HEK293 (cell line): Measurements from ENCODE around the gene WNT2.

Source experiments
- CTCF ChIA-PET: fragments of 350-600 bp; formaldehyde crosslinking; extraction: SDS; loops from one replicate; lab custom pipeline; 2021; ENCODE audit warnings: antibody characterized with exemption; lab: Yijun Ruan, JAX
- POLR2A ChIA-PET: fragments of 300-600 bp; formaldehyde crosslinking; extraction: SDS; loops from one replicate; lab custom pipeline; 2020; ENCODE audit warnings: antibody characterized with exemption, inconsistent platforms; lab: Yijun Ruan, JAX
- H3K27ac ChIP-seq: fragments of 200-500 bp; sonication (Bioruptor generic); 2 replicates; pipeline ENCODE4 v1.5.1; 2014; ENCODE audit warnings: low read depth, low read length, control low read depth, inconsistent platforms; ENCODE audit errors: extremely low read depth
- H3K36me3 ChIP-seq, 2 experiments: fragments of 200-500 bp in 1 of 2; sonication (Bioruptor generic) in 1 of 2; 1 replicate in 1 of 2; 2 replicates in 1 of 2; pipeline ENCODE4 v1.5.1; 2014 to 2017; ENCODE audit warnings: inconsistent platforms in 2 of 2, low read length in 2 of 2; ENCODE audit not compliant: control insufficient read depth in 2 of 2, insufficient read depth in 1 of 2
- H3K4me1 ChIP-seq: fragments of 200-500 bp; sonication (Bioruptor generic); 2 replicates; pipeline ENCODE4 v1.5.1; 2014; ENCODE audit warnings: mild to moderate bottlenecking, low read length, inconsistent platforms; ENCODE audit not compliant: control insufficient read depth, insufficient read depth
- H3K4me3 ChIP-seq: 2 replicates; pipeline ENCODE4 v1.5.1; 2011; ENCODE audit warnings: low read depth, mild to moderate bottlenecking, control low read depth, low read length, moderate library complexity
- H3K9me3 ChIP-seq: fragments of 200-500 bp; sonication (Bioruptor generic); 2 replicates; pipeline ENCODE4 v1.5.1; 2014; ENCODE audit warnings: low read depth, low read length, inconsistent platforms; ENCODE audit not compliant: control insufficient read depth, insufficient read depth
- BCL11B ChIP-seq: fragments of 450-650 bp; formaldehyde crosslinking; IDR thresholded peaks from 2 replicates; pipeline ENCODE4 v1.5.1; 2016; ENCODE audit warnings: low read depth, missing biosample characterization, missing genetic modification characterization
- FEZF1 ChIP-seq: fragments of 450-650 bp; formaldehyde crosslinking; IDR thresholded peaks from 2 replicates; pipeline ENCODE4 v1.5.1; 2016; ENCODE audit warnings: missing biosample characterization, missing genetic modification characterization
- GLI2 ChIP-seq: fragments of 450-650 bp; formaldehyde crosslinking; IDR thresholded peaks from 2 replicates; pipeline ENCODE4; 2017; ENCODE audit warnings: missing biosample characterization, missing genetic modification characterization, low read depth, borderline replicate concordance
- GLIS2 ChIP-seq: fragments of 450-650 bp; formaldehyde crosslinking; IDR thresholded peaks from 2 replicates; pipeline ENCODE4 v1.5.1; 2016; ENCODE audit warnings: missing biosample characterization, missing genetic modification characterization
- HOXD13 ChIP-seq: sonication (generic); formaldehyde crosslinking; IDR thresholded peaks from 2 replicates; pipeline ENCODE4 v1.8.0; 2022; ENCODE audit warnings: missing genetic modification reagents, borderline replicate concordance
- INSM2 ChIP-seq: fragments of 450-650 bp; formaldehyde crosslinking; IDR thresholded peaks from 2 replicates; pipeline ENCODE4 v1.5.1; 2016; ENCODE audit warnings: missing biosample characterization, missing genetic modification characterization
- KLF8 ChIP-seq: fragments of 450-650 bp; formaldehyde crosslinking; IDR thresholded peaks from 2 replicates; pipeline ENCODE4 v1.5.1; 2016; ENCODE audit warnings: missing biosample characterization, missing genetic modification characterization
- MEIS1 ChIP-seq: sonication (generic); formaldehyde crosslinking; IDR thresholded peaks from 2 replicates; pipeline ENCODE4 v1.8.1; 2022; ENCODE audit warnings: missing genetic modification reagents, mild to moderate bottlenecking, borderline replicate concordance
- WT1 ChIP-seq: fragments of 450-650 bp; formaldehyde crosslinking; IDR thresholded peaks from 2 replicates; pipeline ENCODE4 v1.5.1; 2016; ENCODE audit warnings: missing biosample characterization, missing genetic modification characterization
- ZBTB8A ChIP-seq: fragments of 450-650 bp; formaldehyde crosslinking; IDR thresholded peaks from 2 replicates; pipeline ENCODE4 v1.5.1; 2016; ENCODE audit warnings: missing biosample characterization, missing genetic modification characterization
- ZNF138 ChIP-seq: fragments of 450-650 bp; formaldehyde crosslinking; IDR thresholded peaks from 2 replicates; pipeline ENCODE4 v1.5.1; 2016; ENCODE audit warnings: missing biosample characterization, missing genetic modification characterization, borderline replicate concordance
- ZNF175 ChIP-seq: fragments of 450-650 bp; formaldehyde crosslinking; IDR thresholded peaks from 2 replicates; pipeline ENCODE4 v1.5.1; 2016; ENCODE audit warnings: missing biosample characterization, missing genetic modification characterization
- ZNF221 ChIP-seq: fragments of 450-650 bp; formaldehyde crosslinking; IDR thresholded peaks from 2 replicates; pipeline ENCODE4 v1.5.1; 2017; ENCODE audit warnings: missing biosample characterization, missing genetic modification characterization, borderline replicate concordance
- ZNF341 ChIP-seq: fragments of 450-650 bp; formaldehyde crosslinking; IDR thresholded peaks from 2 replicates; pipeline ENCODE4; 2016; ENCODE audit warnings: low read depth, missing biosample characterization, missing genetic modification characterization
- ZNF449 ChIP-seq: fragments of 450-650 bp; formaldehyde crosslinking; IDR thresholded peaks from 2 replicates; pipeline ENCODE4 v1.5.1; 2017; ENCODE audit warnings: missing biosample characterization, mild to moderate bottlenecking, missing genetic modification characterization, moderate library complexity
- ZNF510 ChIP-seq: fragments of 450-650 bp; formaldehyde crosslinking; IDR thresholded peaks from 2 replicates; pipeline ENCODE4 v1.5.1; 2018; ENCODE audit warnings: mild to moderate bottlenecking, missing genetic modification characterization, missing biosample characterization; ENCODE audit not compliant: insufficient replicate concordance
- ZNF548 ChIP-seq: fragments of 450-650 bp; formaldehyde crosslinking; IDR thresholded peaks from 2 replicates; pipeline ENCODE4 v1.5.1; 2016; ENCODE audit warnings: missing biosample characterization, missing genetic modification characterization
- ZNF560 ChIP-seq: fragments of 450-650 bp; formaldehyde crosslinking; IDR thresholded peaks from 2 replicates; pipeline ENCODE4 v1.5.1; 2017; ENCODE audit warnings: missing biosample characterization, missing genetic modification characterization, borderline replicate concordance
- ZNF561 ChIP-seq: fragments of 450-650 bp; IDR thresholded peaks from 2 replicates; pipeline ENCODE4 v1.5.1; 2018; ENCODE audit warnings: missing biosample characterization, missing genetic modification characterization, borderline replicate concordance
- ZNF600 ChIP-seq: fragments of 450-650 bp; formaldehyde crosslinking; IDR thresholded peaks from 2 replicates; pipeline ENCODE4 v1.5.1; 2016; ENCODE audit warnings: missing biosample characterization, missing genetic modification characterization
- ZNF629 ChIP-seq: fragments of 450-650 bp; formaldehyde crosslinking; IDR thresholded peaks from 2 replicates; pipeline ENCODE4 v1.5.1; 2017; ENCODE audit warnings: missing biosample characterization, missing genetic modification characterization
- ZNF639 ChIP-seq: fragments of 450-650 bp; formaldehyde crosslinking; IDR thresholded peaks from 2 replicates; pipeline ENCODE4 v1.5.1; 2016; ENCODE audit warnings: missing biosample characterization, missing genetic modification characterization
- ZNF747 ChIP-seq: fragments of 450-650 bp; formaldehyde crosslinking; IDR thresholded peaks from 2 replicates; pipeline ENCODE4 v1.5.1; 2016; ENCODE audit warnings: missing biosample characterization, missing genetic modification characterization
- ZNF837 ChIP-seq: fragments of 450-650 bp; formaldehyde crosslinking; IDR thresholded peaks from 2 replicates; pipeline ENCODE4 v1.5.1; 2016; ENCODE audit warnings: missing biosample characterization, missing genetic modification characterization
- ZSCAN18 ChIP-seq: fragments of 450-650 bp; formaldehyde crosslinking; IDR thresholded peaks from 2 replicates; pipeline ENCODE4 v1.5.1; 2016; ENCODE audit warnings: missing biosample characterization, missing genetic modification characterization

The WNT2 gene

GRCh38 chr7:117324960-117325359, 2.1 kb upstream of the WNT2 start:
- TF ChIP-seq MEIS1 (CRISPR knock-in tag), result no peak
- TF ChIP-seq BCL11B, result no peak
- TF ChIP-seq ZNF341 (tag by site-specific recombination), result no peak
- no peak for TF ChIP-seq ZNF138 (tag by site-specific recombination)
- no peak for TF ChIP-seq ZNF510 (tag by site-specific recombination)
- TF ChIP-seq ZNF561 (tag by site-specific recombination), result no peak
- no peak for TF ChIP-seq ZNF747 (tag by site-specific recombination)
- no peak for TF ChIP-seq KLF8 (tag by site-specific recombination)
- no peak for TF ChIP-seq ZBTB8A (tag by site-specific recombination)
- TF ChIP-seq FEZF1 (tag by site-specific recombination), result no peak
- TF ChIP-seq GLIS2, result no peak
- TF ChIP-seq WT1 (tag by site-specific recombination), result no peak
- no peak for TF ChIP-seq INSM2 (tag by site-specific recombination)
- no peak for TF ChIP-seq ZNF449 (tag by site-specific recombination)
- no peak for TF ChIP-seq ZNF548 (tag by site-specific recombination)
- Histone ChIP-seq H3K27ac (no peak overlapping the region), H3K4me1 (no peaks in the 10 kb centered on the region), H3K9me3 (no peaks in the 10 kb centered on the region), H3K4me3 (no peak overlapping the region), H3K36me3 (no peaks in the 10 kb centered on the region)
- CTCF ChIA-PET, result no interaction called here
- POLR2A ChIA-PET, result no interaction called here

GRCh38 chr7:117323851-117324711, 1.2 kb upstream of the WNT2 start:
- H3K27ac ChIP-seq, result no peak overlapping the region
- no peaks in the 10 kb centered on the region for H3K36me3 ChIP-seq
- H3K9me3 ChIP-seq, result no peaks in the 10 kb centered on the region
- ChIA-PET POLR2A (no interaction called here), CTCF (no interaction called here)
- TF ChIP-seq HOXD13 (CRISPR knock-in tag) (no peak), ZNF600 (no peak), ZNF639 (tag by site-specific recombination) (no peak), ZNF175 (tag by site-specific recombination) (no peak), GLI2 (tag by site-specific recombination) (no peak), ZSCAN18 (tag by site-specific recombination) (no peak), ZNF221 (tag by site-specific recombination) (no peak), ZNF837 (tag by site-specific recombination) (no peak), ZNF629 (tag by site-specific recombination) (no peak), ZNF560 (tag by site-specific recombination) (no peak)
- H3K4me1 ChIP-seq, result no peaks in the 10 kb centered on the region
- peak overlapping the region; percentile 38 for H3K4me3 ChIP-seq
